Activated CD4-positive, CD25-positive, alpha-beta regulatory T cell treated with anti-CD3 and anti-CD28 coated beads, Interleukin-2, amount 50 U/mL, for 24 hours (primary cell): ENCODE measurements around the gene EIF5.

Experiments used
- ATAC-seq, 2 donors: fragments of 150-1000 bp; cut with Tn5 transposase; one replicate each; pipeline ENCODE4 v1.10.0; 2021; ENCODE audit warnings: mild to moderate bottlenecking in 1 of 2, moderate library complexity in 1 of 2

EIF5 gene

GRCh38 chr14:103372552-103373304 is 38.7 kb downstream of the EIF5 start:
- ATAC-seq, result peak; percentile 91 to 95

- ATAC-seq, result no peak
Observed at GRCh38 chr14:103374121-103374520, 40.1 kb downstream of the EIF5 start.

GRCh38 chr14:103377522-103378037 is 43.5 kb downstream of the EIF5 start:
- no peak for ATAC-seq

- ATAC-seq, result no peak
Observed at GRCh38 chr14:103378038-103378854, 44.2 kb downstream of the EIF5 start.

- no peak for ATAC-seq
Observed at GRCh38 chr14:103380719-103381377, 46.8 kb downstream of the EIF5 start.

- no peak for ATAC-seq
Observed at GRCh38 chr14:103382376-103382775, 48.3 kb downstream of the EIF5 start.

- ATAC-seq, result no peak
Observed at GRCh38 chr14:103384450-103385151, 50.6 kb downstream of the EIF5 start.

- peak; percentile 97 for ATAC-seq
Observed at GRCh38 chr14:103385152-103385928, 51.3 kb downstream of the EIF5 start, which contains the start of gene MARK3. Gene MARK3, plus strand, starts transcription at chr14:103385415. Its CDS starts 615 bp downstream, at chr14:103386030.

GRCh38 chr14:103385929-103386712 is 52.1 kb downstream of the EIF5 start:
- ATAC-seq, result no peak

GRCh38 chr14:103386713-103387329 is 52.8 kb downstream of the EIF5 start:
- no peak for ATAC-seq

GRCh38 chr14:103388664-103389063 is 54.6 kb downstream of the EIF5 start:
- ATAC-seq, result no peak

GRCh38 chr14:103390605-103391004 is 56.6 kb downstream of the EIF5 start:
- ATAC-seq, result no peak

- ATAC-seq, result peak; percentile 59 to 62
Observed at GRCh38 chr14:103391048-103391447, 57.0 kb downstream of the EIF5 start.

GRCh38 chr14:103392106-103392505 is 58.1 kb downstream of the EIF5 start:
- ATAC-seq, result no peak

GRCh38 chr14:103392572-103392971 is 58.5 kb downstream of the EIF5 start:
- no peak for ATAC-seq

- no peak for ATAC-seq
Observed at GRCh38 chr14:103393070-103393469, 59.0 kb downstream of the EIF5 start.

GRCh38 chr14:103393676-103394626 is 59.9 kb downstream of the EIF5 start:
- ATAC-seq, result no peak
